Fibroblast of the aortic adventitia (primary cell): ENCODE data around the gene TAS2R60. TPM values are rescaled to one million over a fixed set of nuclear protein-coding genes. Genes with fewer than 3 reads are reported as not detected.
"Not testable (repeated sequence)": the region's sequence is repeated elsewhere in the genome, so short reads cannot be mapped to it uniquely, and the experiment has no call there.

Source experiments
- DNase-seq: peaks from one replicate; pipeline ENCODE4 v3.0.0-alpha.2; 2010; ENCODE audit warnings: low read depth
- H3K4me3 ChIP-seq: 2 replicates; pipeline ENCODE4 v1.5.1; 2011; ENCODE audit warnings: low read depth, mild to moderate bottlenecking, control low read depth, low read length, moderate library complexity
- total RNA-seq: library from RNA; depleted of rRNA; stranded (reverse); fragments of >200 nt; gene quantifications from 2 replicates; pipeline ENCODE4 v1.2.3, GENCODE V29; 2012; ENCODE audit warnings: low replicate concordance
- TF ChIP-seq, protein P1 (sequence below): IDR thresholded peaks from 2 replicates; pipeline ENCODE4 v1.5.1; 2011; ENCODE audit warnings: mild to moderate bottlenecking, low read length, control low read depth, inconsistent platforms; ENCODE audit not compliant: insufficient read depth

TAS2R60 gene
- total RNA-seq, 1 donor: not detected

DNA sequence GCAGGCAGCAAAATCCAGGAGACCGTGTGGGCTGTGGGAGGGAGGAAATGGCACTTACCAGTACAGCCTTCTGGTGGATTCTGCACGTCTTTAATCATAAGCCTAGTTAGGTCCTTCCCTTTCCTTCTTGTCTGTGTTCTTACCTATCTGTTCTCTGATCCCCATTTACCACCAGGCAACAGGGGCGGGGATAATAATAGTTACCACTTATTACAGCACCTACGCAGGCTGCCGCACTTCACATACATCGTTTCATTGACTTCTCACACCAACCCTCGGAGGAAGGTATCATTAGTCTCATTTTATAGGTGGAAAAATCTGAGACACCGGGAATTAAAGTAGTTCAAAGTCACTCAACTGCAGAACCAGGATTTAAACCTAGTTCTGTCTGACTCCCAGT is 30.1 kb upstream of the TAS2R60 start:
- TF ChIP-seq, protein P1, sequence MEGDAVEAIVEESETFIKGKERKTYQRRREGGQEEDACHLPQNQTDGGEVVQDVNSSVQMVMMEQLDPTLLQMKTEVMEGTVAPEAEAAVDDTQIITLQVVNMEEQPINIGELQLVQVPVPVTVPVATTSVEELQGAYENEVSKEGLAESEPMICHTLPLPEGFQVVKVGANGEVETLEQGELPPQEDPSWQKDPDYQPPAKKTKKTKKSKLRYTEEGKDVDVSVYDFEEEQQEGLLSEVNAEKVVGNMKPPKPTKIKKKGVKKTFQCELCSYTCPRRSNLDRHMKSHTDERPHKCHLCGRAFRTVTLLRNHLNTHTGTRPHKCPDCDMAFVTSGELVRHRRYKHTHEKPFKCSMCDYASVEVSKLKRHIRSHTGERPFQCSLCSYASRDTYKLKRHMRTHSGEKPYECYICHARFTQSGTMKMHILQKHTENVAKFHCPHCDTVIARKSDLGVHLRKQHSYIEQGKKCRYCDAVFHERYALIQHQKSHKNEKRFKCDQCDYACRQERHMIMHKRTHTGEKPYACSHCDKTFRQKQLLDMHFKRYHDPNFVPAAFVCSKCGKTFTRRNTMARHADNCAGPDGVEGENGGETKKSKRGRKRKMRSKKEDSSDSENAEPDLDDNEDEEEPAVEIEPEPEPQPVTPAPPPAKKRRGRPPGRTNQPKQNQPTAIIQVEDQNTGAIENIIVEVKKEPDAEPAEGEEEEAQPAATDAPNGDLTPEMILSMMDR: no peak
- DNase-seq: no peak
- no peak overlapping the region for H3K4me3 ChIP-seq

DNA sequence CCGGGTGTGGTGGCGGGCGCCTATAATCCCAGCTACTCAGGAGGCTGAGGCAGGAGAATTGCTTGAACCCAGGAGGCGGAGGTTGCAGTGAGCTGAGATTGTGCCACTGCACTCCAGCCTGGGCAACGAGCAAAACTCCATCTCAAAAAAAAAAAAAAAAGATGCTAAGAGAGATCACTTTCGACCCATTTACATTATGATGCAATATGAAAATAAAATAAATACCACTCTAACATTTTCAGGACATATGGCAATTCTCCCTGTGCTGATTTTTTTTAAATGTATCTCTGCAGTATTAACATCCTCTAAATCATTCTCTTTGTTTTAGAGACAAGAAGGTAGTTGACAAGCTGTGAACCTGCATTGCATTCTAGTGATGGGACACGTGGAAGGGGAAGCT is 28.0 kb upstream of the TAS2R60 start:
- not testable (repeated sequence) for H3K4me3 ChIP-seq, DNase-seq

DNA sequence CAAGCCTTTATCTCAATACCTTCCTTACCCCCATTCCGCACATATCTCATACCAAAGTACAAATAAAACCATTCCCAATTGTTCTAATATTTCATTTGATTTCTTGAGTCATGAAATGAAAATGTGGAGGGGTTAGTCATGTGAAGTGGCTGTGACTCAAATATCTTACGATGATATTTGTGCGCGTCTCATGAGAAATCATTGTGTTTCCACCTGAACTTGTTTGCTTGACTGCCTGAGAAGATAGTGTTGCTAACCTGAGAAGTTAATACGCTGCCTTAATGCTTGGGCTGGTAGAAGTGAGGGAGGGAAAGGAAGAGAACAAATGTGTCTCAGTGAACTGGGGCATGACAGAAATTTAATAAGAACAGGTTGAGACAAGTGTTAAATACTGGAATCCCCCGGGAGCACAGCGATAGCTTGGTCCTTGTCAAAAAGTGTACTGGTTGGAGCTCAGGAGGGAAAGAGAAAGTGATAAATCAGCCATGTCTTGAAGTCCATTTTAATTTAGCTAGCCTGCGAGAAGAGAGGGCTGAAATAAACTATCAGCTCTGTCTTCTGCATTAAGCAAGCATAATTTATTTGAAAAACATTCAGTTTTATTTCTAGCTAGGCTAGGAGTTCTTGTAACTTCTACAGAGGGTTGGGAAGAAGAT is 27.4 kb upstream of the TAS2R60 start:
- TF ChIP-seq, protein P1: no peak
- peak; percentile 57 for DNase-seq
- H3K4me3 ChIP-seq: no peak overlapping the region

DNA sequence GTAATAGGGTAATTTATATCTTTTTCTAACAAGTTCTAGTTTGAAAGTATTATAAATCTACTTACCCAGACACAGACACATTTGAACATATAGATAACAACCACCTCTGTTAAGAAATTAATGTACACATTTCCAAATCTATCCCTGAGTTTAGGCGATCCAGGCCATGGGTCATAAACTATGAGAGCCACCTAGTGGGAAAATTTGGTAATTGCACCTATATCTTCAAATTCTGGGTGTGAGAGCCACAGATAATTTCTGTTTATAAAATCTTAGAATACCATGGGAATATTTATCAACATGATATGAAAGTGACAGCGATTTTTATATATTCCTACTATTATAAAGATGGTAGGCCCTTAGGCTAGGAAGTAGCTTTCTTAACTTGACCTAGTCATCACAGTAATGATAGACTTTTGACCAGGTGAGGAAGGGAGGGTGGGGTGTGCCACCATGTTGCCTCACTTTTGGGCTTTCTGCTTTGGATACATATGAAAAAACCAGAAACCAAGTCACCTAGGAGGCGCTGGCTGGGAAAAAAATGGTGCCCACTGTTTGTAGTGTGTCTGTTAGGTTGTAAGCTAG is 26.6 kb upstream of the TAS2R60 start:
- peak; percentile 77 for DNase-seq
- H3K4me3 ChIP-seq: no peak overlapping the region
- TF ChIP-seq, protein P1: peak; percentile 72

DNA sequence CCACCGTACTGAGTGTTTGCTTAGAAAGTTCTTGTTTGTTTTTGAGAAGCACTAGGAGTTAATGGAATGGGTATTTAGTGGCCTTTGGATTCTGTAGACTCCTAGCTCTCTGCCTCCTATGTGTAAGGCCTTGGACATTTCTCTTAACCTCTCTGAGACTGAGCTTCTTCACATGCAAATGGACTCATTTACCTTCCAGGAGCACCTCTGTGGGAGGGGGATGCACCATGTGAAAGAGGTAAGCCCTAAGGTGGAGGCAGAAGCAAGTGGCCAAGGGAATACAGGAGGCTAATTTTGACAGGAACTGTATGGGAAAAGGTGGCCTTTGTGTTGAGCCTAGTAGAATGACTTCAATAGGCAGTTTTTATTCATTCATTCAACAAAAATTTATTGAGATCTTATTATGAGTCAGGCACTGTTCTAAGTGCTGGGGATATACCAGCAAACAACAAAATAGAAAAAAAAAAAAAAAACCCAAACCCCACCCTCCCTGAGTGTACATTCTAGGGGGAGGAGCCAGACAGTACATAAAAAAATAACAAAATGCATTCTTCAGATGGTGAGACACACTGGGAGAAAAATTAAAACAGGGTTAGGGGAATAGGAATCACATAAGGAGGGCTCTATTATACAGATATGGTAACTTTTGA is 25.4 kb upstream of the TAS2R60 start:
- no peak for DNase-seq
- H3K4me3 ChIP-seq: no peak overlapping the region
- TF ChIP-seq, protein P1: no peak

DNA sequence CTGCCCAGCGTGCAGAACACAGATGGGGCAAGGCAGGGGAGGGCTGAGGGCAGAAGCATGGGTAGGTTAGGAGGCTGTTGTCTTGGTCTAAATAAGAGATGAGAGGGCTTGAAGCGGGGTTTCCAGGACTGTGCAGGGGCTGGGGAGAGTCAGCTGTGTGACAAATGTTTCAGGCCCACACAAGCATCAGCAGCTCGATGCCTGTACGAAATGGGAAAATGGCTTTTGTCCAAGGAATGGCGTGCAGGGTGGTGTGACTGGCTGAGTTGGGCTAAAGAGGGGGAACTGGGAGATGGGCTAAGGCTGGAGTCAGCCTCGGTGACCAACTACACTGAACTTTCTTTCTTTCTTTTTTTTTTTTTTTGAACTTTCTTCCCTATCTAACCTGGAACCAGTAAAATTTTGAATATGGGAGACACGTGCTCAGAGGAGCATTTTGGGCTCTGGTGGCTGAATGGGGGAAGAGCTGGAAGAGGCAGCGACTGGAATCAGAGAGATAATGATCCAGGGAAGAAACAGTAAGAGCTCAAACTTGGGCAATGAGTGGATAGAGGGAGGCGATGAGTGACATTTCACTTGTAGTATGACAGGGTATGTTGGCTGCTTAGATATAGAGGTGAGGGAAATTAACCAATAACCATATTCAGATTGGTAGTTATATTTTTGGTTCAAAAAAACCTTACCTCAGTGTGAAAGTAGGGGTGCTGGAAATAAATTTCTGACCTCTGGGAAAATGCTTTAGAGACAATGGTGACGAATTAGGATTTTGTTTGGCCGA is 24.4 kb upstream of the TAS2R60 start:
- DNase-seq: no peak
- no peak overlapping the region for H3K4me3 ChIP-seq
- TF ChIP-seq, protein P1: no peak

DNA sequence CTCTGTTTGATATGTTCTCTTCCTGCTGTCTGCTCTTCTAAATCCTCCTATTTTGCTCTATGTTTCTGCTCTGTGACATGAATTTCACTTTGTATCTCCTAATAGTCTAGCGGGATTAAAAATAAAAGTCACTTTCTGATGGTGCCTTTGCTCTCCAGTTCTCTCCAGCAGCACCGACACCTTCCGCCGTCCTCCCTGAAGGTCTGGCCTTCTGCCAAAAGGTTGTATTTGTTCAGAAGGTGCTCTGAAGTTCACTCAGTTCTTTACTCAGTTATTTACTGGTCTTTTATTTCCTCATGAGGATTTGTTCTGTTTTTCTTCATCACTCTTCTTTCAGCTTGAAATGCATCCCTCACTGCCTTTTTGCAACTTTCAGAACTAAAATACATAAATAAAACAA is 23.4 kb upstream of the TAS2R60 start:
- H3K4me3 ChIP-seq: no peak overlapping the region
- DNase-seq: no peak
- TF ChIP-seq, protein P1: no peak

DNA sequence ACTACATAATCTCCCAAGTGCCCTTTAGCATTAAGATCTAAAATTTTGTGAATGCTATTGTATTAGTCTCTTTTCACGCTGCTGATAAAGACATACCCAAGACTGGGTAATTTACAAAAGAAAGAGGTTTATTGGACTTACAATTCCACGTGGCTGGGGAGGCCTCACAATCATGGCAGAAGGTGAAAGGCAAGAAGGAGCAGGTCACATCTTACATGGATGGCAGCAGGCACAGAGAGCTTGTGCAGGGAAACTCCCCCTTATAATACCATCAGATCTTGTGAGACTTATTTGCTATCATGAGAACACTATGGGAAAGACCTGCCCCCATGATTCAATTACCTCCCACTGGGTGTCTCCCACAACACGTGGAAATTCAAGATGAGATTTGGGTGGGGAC is 22.6 kb upstream of the TAS2R60 start:
- DNase-seq, H3K4me3 ChIP-seq: not testable (repeated sequence)
